Heart right ventricle (tissue), 16 donors: ENCODE measurements around the gene LMF2. TPM values are rescaled to one million over a fixed set of nuclear protein-coding genes. Genes with fewer than 3 reads are reported as not detected.
A peak's percentile ranks its signal among the peaks of the same experiment; 100 is the strongest.

Source experiments
- ATAC-seq, 8 donors: fragments of 200-7000 bp; cut with Tn5 transposase; one replicate each; pipeline ENCODE4 v1.9.1; 2020; ENCODE audit warnings: mild to moderate bottlenecking in 8 of 8, moderate library complexity in 8 of 8, moderate number of reproducible peaks in 1 of 8
- DNase-seq, 2 donors: peaks; one replicate each; pipeline ENCODE4 v3.0.0-alpha.2; 2020
- H3K27ac ChIP-seq, 10 donors: fragments of 200-600 bp; sonication (generic) in 2 of 10; one replicate each; pipeline versions ENCODE4 v1.5.0 to v1.8.0; 2020 to 2022; ENCODE audit warnings: mild to moderate bottlenecking in 3 of 10
- H3K27me3 ChIP-seq, 7 donors: fragments of 200-600 bp; one replicate each; pipeline ENCODE4 v1.8.0; 2021 to 2022; ENCODE audit warnings: mild to moderate bottlenecking in 2 of 7
- H3K36me3 ChIP-seq, 9 donors: fragments of 200-600 bp; sonication (generic) in 1 of 9; one replicate each; pipeline versions ENCODE4 v1.5.0 to v1.8.0; 2020 to 2022; ENCODE audit warnings: mild to moderate bottlenecking in 2 of 9
- H3K4me1 ChIP-seq, 9 donors: fragments of 200-600 bp; sonication (generic) in 1 of 9; one replicate each; pipeline versions ENCODE4 v1.5.0 to v1.8.0; 2020 to 2022; ENCODE audit warnings: mild to moderate bottlenecking in 4 of 9
- H3K4me3 ChIP-seq, 10 donors: fragments of 200-600 bp; sonication (generic) in 2 of 10; one replicate each; pipeline versions ENCODE4 v1.5.0 to v1.8.0; 2020 to 2022; ENCODE audit warnings: mild to moderate bottlenecking in 7 of 10, moderate library complexity in 2 of 10
- H3K9me3 ChIP-seq, 11 donors: fragments of 200-600 bp in 10 of 11; sonication (generic) in 2 of 11; one replicate each; pipeline versions ENCODE4 v1.5.0 to v1.8.0; 2013 to 2022; ENCODE audit warnings: mild to moderate bottlenecking in 2 of 11, control low read depth in 1 of 11, moderate library complexity in 1 of 11
- CTCF ChIP-seq, 9 donors: fragments of 200-600 bp; sonication (generic) in 2 of 9; IDR thresholded peaks; one replicate each; pipeline versions ENCODE4 v1.5.0 to v1.8.0; 2021 to 2022; ENCODE audit warnings: antibody characterized with exemption in 9 of 9, mild to moderate bottlenecking in 5 of 9, moderate library complexity in 1 of 9
- WGBS, 2 donors: extraction: QIAGEN DNeasy Blood & Tissue Kit; methylation state at CpG; one replicate each; pipeline ENCODE4 v1.1.7; 2013; ENCODE audit warnings: inconsistent platforms in 1 of 2; 5-methylcytosine and 5-hydroxymethylcytosine counted together
- intact Hi-C, 10 donors: fragments of 100-400 bp; cut with DNase I; formaldehyde crosslinking; loops; one replicate each; pipeline versions ENCODE4 v1.11.1 to v1.14.2; 2022
- polyA plus RNA-seq, 2 donors: library from polyadenylated mRNA; stranded (reverse); fragments of 200-250 nt; gene quantifications; one replicate each; pipeline ENCODE4 v1.2.3, GENCODE V29; 2013
- total RNA-seq, 10 donors: library from RNA; stranded (reverse); fragmentation: NEBNext Ultra II Directional in 3 of 10; extraction: Animal tissue kit (Norgen Biotek cat#: 25700) in 3 of 10; gene quantifications; one replicate each; pipeline versions ENCODE4 v1.2.1 to v1.2.4, GENCODE V29; 2021 to 2023
- donor health status: Arrhythmogenic right ventricular cardiomyopathy.
- donor health status: ischemic (EF 13 %, LVEDD 7.1; RV severe dilation, severe dysfunction).
- donor health status: healthy with polysubstance abuse.
- donor health status: DM: no; HTN: yes; CAD: no.
- donor health status: DM: no; HTN: no; CAD: no.
- donor health status: ischemic (EF 25% LVEDD 6.9; RV normal size, moderate dysfunction).
- donor health status: ischemic (EF 25% LVEDD 5.7; RV mildly dilated, moderate dysfunction).
- donor health status: healthy.
- donor health status: DM: yes; HTN: yes; CAD: no.
- donor health status: Ischemic cardiomyopathy.
- donor health status: ischemic (EF 35%, LVEDD 5.7; RV mildly dilated, moderate dysfunction).
- donor health status: nonischemic (EF 11% LVEDD 7.7; RV severe dilation, severe dysfunction).
- donor health status: DM: yes; HTN: yes; CAD: no.
- donor health status: PGD.
- donor health status: ischemic (EF 29% LVEDD 5.4; RV normal size, mild dysfunction).
- donor health status: nonischemic (EF 23%, LVEDD 6.1; RV moderate dilation, normal function).

The LMF2 gene
- total and polyA plus RNA-seq, 12 donors = 18.8 to 42.5 (median 25.4) TPM

- ATAC-seq = peak in 3 of 8 donors; percentile 13 to 45 (median 43)
- TF ChIP-seq CTCF (IDR thresholded peaks at IDR 0.05) = no peak
- Histone ChIP-seq H3K36me3 (no peaks in the 10 kb centered on the region), H3K4me3 (peak within 1 kb of the TSS in 9 of 10 donors; percentile 32 to 60 (median 46)), H3K9me3 (no peaks in the 10 kb centered on the region), H3K27ac (no peak within 1 kb of the TSS), H3K4me1 (peaks cover 0 to 16% (median 11%) of the 10 kb centered on the region in 9 donors), H3K27me3 (peaks cover 23 to 70% (median 62%) of the 10 kb centered on the region in 7 donors)
- intact Hi-C loops = no loop called here
- DNase-seq = peak in 1 of 2 donors; percentile 40
- 4% methylated on average over 54 to 70 of the region's 70 CpGs for WGBS, 2 donors
Measured at GRCh38 chr22:50481440-50482106, 25.9 kb downstream of the LMF2 start, which contains the start of gene ADM2. Gene ADM2, plus strand, starts transcription at chr22:50481543. Its CDS starts 305 bp downstream, at chr22:50481848.

DNA sequence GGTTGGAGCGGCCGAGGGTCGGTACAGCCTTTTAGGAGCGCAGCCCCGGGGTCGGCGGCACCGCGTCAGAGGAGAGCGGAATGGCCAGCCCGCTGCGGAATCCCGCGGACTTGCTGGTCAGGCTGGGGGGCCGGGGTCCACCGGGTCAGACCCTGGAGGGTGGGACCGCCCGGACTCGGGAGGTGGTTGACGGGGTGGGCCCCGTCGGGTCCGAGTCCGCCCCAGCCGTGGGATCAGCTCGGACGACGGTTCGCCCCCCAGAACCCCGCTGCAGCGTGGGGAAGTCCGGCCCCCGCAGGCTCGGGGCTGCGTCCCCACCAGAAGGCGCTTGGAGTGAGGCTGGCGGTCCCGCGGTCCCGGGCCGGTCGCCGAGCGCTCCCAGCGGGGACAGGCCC lies 26.5 kb downstream of the LMF2 start:
- WGBS, 2 donors = 2 to 4% methylated on average over 37 to 45 of the region's 45 CpGs
- Histone ChIP-seq H3K4me3 (peak overlapping the region in 9 of 10 donors; percentile 32 to 60 (median 46)), H3K27me3 (peaks cover 23 to 68% (median 62%) of the 10 kb centered on the region in 7 donors), H3K9me3 (no peaks in the 10 kb centered on the region), H3K27ac (no peak overlapping the region), H3K36me3 (no peaks in the 10 kb centered on the region), H3K4me1 (peaks cover 0 to 16% (median 11%) of the 10 kb centered on the region in 9 donors)
- no peak for ATAC-seq
- TF ChIP-seq CTCF (IDR thresholded peaks at IDR 0.05) = no peak
- intact Hi-C loops = no loop called here
- no peak for DNase-seq

GRCh38 chr22:50479721-50480120 lies 27.8 kb downstream of the LMF2 start:
- Histone ChIP-seq H3K27ac (no peak overlapping the region), H3K9me3 (no peaks in the 10 kb centered on the region), H3K4me1 (peaks cover 0 to 21% (median 17%) of the 10 kb centered on the region in 9 donors), H3K36me3 (no peaks in the 10 kb centered on the region), H3K4me3 (no peak overlapping the region), H3K27me3 (peaks cover 23 to 64% (median 58%) of the 10 kb centered on the region in 7 donors)
- DNase-seq (no peak), ATAC-seq (no peak)
- intact Hi-C loops = no loop called here
- 56 to 61% methylated on average over 11 of the region's 11 CpGs for WGBS, 2 donors
- TF ChIP-seq CTCF (IDR thresholded peaks at IDR 0.05) = no peak

DNA sequence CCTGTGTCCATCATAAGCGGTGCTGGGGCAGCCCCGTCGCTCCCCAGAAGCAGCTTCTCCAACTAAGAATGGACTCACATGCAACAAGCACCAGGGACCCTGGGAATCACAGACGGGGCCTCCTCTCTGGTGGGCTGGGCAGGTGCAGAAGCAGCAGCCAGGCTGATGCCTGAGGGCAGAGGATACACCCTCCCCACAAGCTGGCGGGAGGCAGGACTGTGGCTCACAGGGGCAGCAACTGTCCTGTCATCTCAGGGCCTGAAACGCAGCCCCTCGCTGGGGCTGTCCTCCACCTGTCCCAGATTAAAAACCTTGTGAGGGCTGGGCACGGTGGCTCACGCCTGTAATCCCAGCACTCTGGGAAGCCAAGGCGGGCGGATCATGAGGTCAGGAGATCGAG lies 29.6 kb downstream of the LMF2 start:
- intact Hi-C loops = no loop called here
- no peaks in the 10 kb centered on the region for H3K36me3 ChIP-seq
- 87 to 90% methylated on average over 12 of the region's 12 CpGs for WGBS, 2 donors
- ATAC-seq (no peak), DNase-seq (no peak)
- no peak overlapping the region for H3K27ac ChIP-seq
- peaks cover 12 to 34% (median 29%) of the 10 kb centered on the region in 9 donors for H3K4me1 ChIP-seq
- no peaks in the 10 kb centered on the region for H3K9me3 ChIP-seq
- H3K4me3 ChIP-seq = no peak overlapping the region
- peaks cover 23 to 46% (median 42%) of the 10 kb centered on the region in 7 donors for H3K27me3 ChIP-seq
- no peak for TF ChIP-seq CTCF (IDR thresholded peaks at IDR 0.05)
